LNCAP (cell line): ENCODE measurements around the gene ALG6.
A peak's percentile ranks its signal among the peaks of the same experiment; 100 is the strongest.

ENCODE experiments used
- CTCF ChIP-seq: fragments of 450-650 bp; IDR thresholded peaks from 2 replicates; pipeline ENCODE4 v1.5.1; 2017; ENCODE audit warnings: mild to moderate bottlenecking

ALG6 gene

GRCh38 chr1:63326106-63326472, 41.3 kb upstream of the ALG6 start:
- TF ChIP-seq CTCF: no peak

GRCh38 chr1:63326473-63327380, 40.7 kb upstream of the ALG6 start:
- no peak for TF ChIP-seq CTCF

GRCh38 chr1:63327417-63328054, 39.9 kb upstream of the ALG6 start:
- TF ChIP-seq CTCF: peak; percentile 89

DNA sequence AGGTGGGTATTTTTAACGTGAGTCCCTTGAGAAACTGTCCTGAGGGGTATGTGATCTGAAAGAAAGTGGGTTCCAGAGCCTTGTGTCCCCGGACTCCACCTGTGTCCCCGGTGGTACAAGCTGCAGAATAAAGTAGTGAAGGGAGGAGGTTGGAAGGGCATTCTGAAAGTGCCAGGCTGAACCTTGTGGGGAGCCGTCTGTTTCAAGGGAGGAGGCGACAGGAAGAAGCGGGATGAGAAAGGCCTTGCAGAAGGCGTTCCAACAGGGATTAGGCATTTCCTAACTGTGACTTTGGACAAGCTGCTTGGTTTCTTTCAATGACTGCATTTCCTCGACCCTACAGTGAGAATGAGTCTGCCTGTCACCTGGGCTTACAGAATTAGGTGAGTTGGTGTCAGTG, 39.3 kb upstream of the ALG6 start:
- TF ChIP-seq CTCF: no peak

GRCh38 chr1:63328781-63329180, 38.6 kb upstream of the ALG6 start:
- no peak for TF ChIP-seq CTCF

DNA sequence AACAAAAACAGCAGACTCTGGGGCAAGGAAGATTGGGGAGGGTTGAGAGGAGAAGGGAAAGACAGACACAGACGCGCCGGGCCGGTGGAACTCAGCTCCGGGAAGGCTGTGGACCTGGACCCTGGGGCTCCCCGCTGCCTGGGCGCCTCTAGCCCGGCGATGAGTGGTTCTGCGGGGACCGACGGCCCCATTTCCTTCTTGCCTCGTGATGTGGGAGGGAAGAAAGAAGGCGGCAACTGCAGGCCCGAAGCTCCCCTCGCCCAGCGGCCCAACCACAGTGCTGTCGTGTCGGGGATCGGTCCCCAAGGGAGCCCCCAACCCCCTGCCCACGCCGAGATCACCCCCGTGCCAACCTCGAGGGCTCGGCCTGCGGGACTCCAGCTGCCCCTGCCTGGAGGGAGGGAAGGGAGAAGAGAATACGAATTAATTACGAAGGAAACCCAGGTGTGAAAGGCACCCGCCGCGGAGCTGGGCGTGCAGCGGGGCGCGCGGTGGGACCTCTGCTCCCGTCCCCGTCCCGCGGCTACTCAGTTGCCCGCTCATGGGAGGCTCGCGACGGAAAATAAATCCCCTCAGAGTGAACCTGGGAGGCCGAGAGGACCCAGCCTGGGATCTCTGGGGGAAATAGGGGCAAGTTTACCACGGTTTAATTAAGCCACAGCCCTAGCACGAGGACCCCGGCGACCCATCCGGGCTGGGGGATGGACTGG, 37.7 kb upstream of the ALG6 start:
- no peak for TF ChIP-seq CTCF

- no peak for TF ChIP-seq CTCF
Observed at GRCh38 chr1:63330331-63330916, 37.0 kb upstream of the ALG6 start.
